Adrenal gland (tissue), 12 donors: Measurements from ENCODE around the gene KIRREL3. TPM values are rescaled to one million over a fixed set of nuclear protein-coding genes. Genes with fewer than 3 reads are reported as not detected.

Source experiments
- DNase-seq, 7 donors: peaks; one replicate each; pipeline ENCODE4 v3.0.0-alpha.2; 2019 to 2020
- H3K27ac ChIP-seq, 5 donors: fragments of 200-600 bp; sonication (generic) in 4 of 5; 1 replicate in 3 of 5; 2 replicates in 2 of 5; pipeline versions ENCODE4 v1.5.1 to v1.8.0; 2016 to 2020; ENCODE audit warnings: mild to moderate bottlenecking in 1 of 5
- H3K27me3 ChIP-seq: fragments of 200-600 bp; 2 replicates; pipeline ENCODE4 v1.8.0; 2021
- H3K36me3 ChIP-seq, 2 donors: fragments of 200-600 bp; replicated peaks in 1 of 2; 1 replicate in 1 of 2; 2 replicates in 1 of 2; pipeline versions ENCODE4 v1.5.1 to v1.8.0; 2018 to 2022
- H3K4me1 ChIP-seq, 2 donors: fragments of 200-600 bp; replicated peaks in 1 of 2; 1 replicate in 1 of 2; 2 replicates in 1 of 2; pipeline versions ENCODE4 v1.5.1 to v1.8.0; 2018 to 2021
- H3K4me3 ChIP-seq, 4 donors: fragments of 200-600 bp; sonication (generic) in 3 of 4; one replicate each; pipeline ENCODE4 v1.5.1; 2016 to 2018
- H3K9me3 ChIP-seq, 3 donors: fragments of 200-600 bp; sonication (generic) in 1 of 3; replicated peaks in 1 of 3; 1 replicate in 2 of 3; 2 replicates in 1 of 3; pipeline versions ENCODE4 v1.5.1 to v1.8.0; 2016 to 2021
- POLR2A ChIP-seq, 2 donors: fragments of 450-650 bp; IDR thresholded peaks; one replicate each; pipeline ENCODE4 v1.6.1; 2017; ENCODE audit warnings: antibody characterized with exemption in 2 of 2, mild to moderate bottlenecking in 2 of 2, moderate library complexity in 1 of 2
- WGBS, 4 donors: extraction: QIAGEN DNeasy Blood & Tissue Kit in 2 of 4; methylation state at CpG; one replicate each; pipeline versions ENCODE4 v1.1.5 to v1.1.7; 2013 to 2017; 5-methylcytosine and 5-hydroxymethylcytosine counted together
- intact Hi-C, 2 donors: fragments of 100-400 bp; cut with DNase I; formaldehyde crosslinking; loops; one replicate each; pipeline versions ENCODE4 v1.14.1 to v1.15.0; 2022 to 2023
- polyA plus RNA-seq, 3 donors: library from polyadenylated mRNA; stranded (reverse); fragments of 200-250 nt in 2 of 3; fragments of 350-450 nt in 1 of 3; fragmentation: Illumina TruSeq in 1 of 3; extraction: RNeasy Lipid Tissue Mini Kit (QIAGEN cat#74804) in 1 of 3; gene quantifications; one replicate each; pipeline ENCODE4 v1.2.3, GENCODE V29; 2013 to 2014
- total RNA-seq, 9 donors: library from RNA; depleted of rRNA in 4 of 9; stranded (reverse); fragments of >200 nt in 4 of 9; fragments of 120-200 nt in 1 of 9; fragmentation: NEBNext Ultra II Directional in 1 of 9; extraction: Animal tissue kit (Norgen Biotek cat#: 25700) in 1 of 9; gene quantifications; one replicate each; pipeline versions ENCODE4 v1.1.0 to v1.2.4, GENCODE V29; 2013 to 2023
- TF ChIP-seq, protein P1 (sequence below), 6 experiments: fragments of 450-650 bp in 4 of 6; fragments of 200-600 bp in 2 of 6; sonication (generic) in 1 of 6; IDR thresholded peaks; 1 replicate in 5 of 6; 2 replicates in 1 of 6; pipeline versions ENCODE4 v1.5.1 to v1.8.0; 2016 to 2021; ENCODE audit warnings: antibody characterized with exemption in 6 of 6, mild to moderate bottlenecking in 2 of 6, moderate library complexity in 1 of 6
- donor health status: healthy with polysubstance abuse.
- donor health status: Bipolar disorder and iron deficiency.
- donor health status: DM: yes; HTN: yes; CAD: no.
- donor health status: DM: no; HTN: no; CAD: no.
- donor health status: DM: no; HTN: no; CAD: no.
- donor health status: DM: yes; HTN: yes; CAD: no.

The KIRREL3 gene
- total and polyA plus RNA-seq, 12 donors, result 0.07 to 4.1 (median 0.64) TPM; not detected in 1

DNA sequence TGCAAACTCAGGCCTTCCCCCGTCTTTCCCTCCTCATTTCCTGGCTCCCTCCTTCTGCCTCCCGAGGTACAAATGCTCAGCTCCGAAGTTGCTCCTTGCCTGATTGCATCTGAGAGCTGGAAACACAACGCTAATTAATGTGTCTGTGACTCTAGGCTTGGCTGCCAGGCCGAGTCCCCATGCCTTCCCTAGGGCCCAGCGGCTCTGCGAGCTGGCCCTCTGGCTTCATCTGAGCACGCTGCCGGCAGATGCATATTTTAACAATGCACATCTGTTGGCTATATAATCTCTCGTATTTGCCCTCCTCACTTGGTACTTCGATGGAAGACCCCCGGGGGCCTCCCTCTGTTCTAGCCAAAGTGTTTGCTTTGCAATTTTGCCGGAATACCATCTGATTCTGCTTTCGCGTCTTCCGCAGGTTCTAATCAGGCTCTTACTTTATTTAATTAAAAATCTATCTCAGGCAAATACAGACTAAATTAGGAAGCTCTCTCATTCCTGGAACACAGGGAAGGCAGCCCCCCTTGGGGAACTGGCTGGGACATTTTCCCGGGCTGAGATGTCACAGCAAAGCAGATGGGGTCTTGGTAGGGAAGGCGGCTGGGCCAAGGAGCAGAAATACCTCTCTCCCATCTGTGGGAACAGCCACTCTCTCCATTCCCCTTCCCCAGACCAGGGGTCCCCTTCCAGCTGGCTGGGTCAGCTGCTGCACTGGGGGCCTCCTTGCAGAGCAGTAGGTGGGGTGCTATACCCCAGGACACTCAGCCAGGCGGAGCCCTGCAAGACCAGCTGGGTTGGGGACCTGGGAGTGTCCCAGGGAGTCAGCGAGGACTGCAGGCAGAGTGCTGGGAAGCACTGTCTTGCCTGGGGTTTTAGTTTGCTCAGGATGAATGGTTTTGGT, 482.2 kb downstream of the KIRREL3 start:
- intact Hi-C loops, result no loop called here
- H3K9me3 ChIP-seq, result no peaks in the 10 kb centered on the region
- H3K27ac ChIP-seq, result no peak overlapping the region
- no peak overlapping the region for H3K4me3 ChIP-seq
- H3K4me1 ChIP-seq, result no peaks in the 10 kb centered on the region
- no peak for DNase-seq
- 80 to 83% (median 81%) methylated on average over 15 to 20 of the region's 20 CpGs for WGBS, 4 donors
- no peaks in the 10 kb centered on the region for H3K27me3 ChIP-seq
- no peaks in the 10 kb centered on the region for H3K36me3 ChIP-seq
- TF ChIP-seq, protein P1, sequence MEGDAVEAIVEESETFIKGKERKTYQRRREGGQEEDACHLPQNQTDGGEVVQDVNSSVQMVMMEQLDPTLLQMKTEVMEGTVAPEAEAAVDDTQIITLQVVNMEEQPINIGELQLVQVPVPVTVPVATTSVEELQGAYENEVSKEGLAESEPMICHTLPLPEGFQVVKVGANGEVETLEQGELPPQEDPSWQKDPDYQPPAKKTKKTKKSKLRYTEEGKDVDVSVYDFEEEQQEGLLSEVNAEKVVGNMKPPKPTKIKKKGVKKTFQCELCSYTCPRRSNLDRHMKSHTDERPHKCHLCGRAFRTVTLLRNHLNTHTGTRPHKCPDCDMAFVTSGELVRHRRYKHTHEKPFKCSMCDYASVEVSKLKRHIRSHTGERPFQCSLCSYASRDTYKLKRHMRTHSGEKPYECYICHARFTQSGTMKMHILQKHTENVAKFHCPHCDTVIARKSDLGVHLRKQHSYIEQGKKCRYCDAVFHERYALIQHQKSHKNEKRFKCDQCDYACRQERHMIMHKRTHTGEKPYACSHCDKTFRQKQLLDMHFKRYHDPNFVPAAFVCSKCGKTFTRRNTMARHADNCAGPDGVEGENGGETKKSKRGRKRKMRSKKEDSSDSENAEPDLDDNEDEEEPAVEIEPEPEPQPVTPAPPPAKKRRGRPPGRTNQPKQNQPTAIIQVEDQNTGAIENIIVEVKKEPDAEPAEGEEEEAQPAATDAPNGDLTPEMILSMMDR (IDR thresholded peaks at IDR 0.05), result no peak
- TF ChIP-seq POLR2A (IDR thresholded peaks at IDR 0.05), result no peak

DNA sequence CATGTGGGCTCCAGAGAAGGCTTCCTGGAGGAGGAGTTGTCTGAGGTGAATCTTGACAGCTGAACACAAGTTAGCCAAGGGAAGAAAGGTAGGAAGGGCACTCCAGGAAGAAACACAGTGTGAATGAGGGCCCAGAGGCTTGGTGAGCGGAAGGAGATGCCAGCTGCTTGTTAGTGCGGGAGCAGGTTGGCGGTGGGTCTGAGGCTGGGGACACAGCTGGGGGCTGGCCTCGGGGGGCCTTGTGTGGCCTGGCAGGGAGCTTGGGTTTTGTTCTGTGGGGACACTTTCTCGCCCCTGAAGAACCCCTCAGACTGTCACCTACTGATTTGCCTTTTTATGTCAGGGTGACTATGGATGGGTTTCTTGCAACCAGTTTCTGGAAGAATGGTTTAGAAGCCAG, 485.1 kb downstream of the KIRREL3 start:
- H3K36me3 ChIP-seq, result no peaks in the 10 kb centered on the region
- TF ChIP-seq, protein P1 (IDR thresholded peaks at IDR 0.05), result no peak
- TF ChIP-seq POLR2A (IDR thresholded peaks at IDR 0.05), result no peak
- intact Hi-C loops, result no loop called here
- 70 to 93% (median 91%) methylated on average over 5 of the region's 5 CpGs for WGBS, 4 donors
- no peaks in the 10 kb centered on the region for H3K9me3 ChIP-seq
- H3K4me1 ChIP-seq, result no peaks in the 10 kb centered on the region
- H3K4me3 ChIP-seq, result no peak overlapping the region
- no peak for DNase-seq
- H3K27me3 ChIP-seq, result no peaks in the 10 kb centered on the region
- H3K27ac ChIP-seq, result no peak overlapping the region

DNA sequence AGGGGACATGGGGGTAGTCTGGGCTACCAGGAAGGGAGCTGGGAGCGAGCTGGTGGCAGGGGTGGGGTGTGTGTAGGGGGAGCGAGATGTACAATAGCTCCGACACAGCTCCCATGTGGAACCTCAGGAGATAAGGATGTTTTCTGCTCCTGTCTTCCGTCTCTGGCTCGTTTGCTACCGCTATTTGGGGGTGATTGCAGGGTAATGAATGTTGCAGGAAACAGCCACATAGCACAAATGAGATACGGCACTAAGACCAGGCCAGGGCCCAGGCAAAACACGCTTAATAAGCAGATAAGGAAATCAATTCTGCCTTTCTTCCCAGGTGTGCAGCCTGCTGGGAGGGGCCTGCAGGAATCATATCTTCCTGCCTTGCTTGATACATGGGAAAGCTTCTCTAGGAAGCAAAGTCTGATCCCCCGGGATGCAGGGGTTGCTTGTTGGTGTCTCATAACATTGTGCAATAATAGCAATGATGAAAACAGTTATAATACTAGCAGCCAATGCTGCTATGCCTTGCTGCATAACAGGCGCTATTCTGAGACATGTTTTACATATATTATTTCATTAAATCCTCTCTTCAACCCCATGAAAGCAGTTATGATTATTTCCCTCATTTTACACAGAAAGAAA, 486.4 kb downstream of the KIRREL3 start:
- H3K27ac ChIP-seq, result no peak overlapping the region
- H3K4me1 ChIP-seq, result no peaks in the 10 kb centered on the region
- no peak for TF ChIP-seq POLR2A (IDR thresholded peaks at IDR 0.05)
- TF ChIP-seq, protein P1 (IDR thresholded peaks at IDR 0.05), result no peak
- DNase-seq, result no peak
- H3K36me3 ChIP-seq, result no peaks in the 10 kb centered on the region
- H3K4me3 ChIP-seq, result no peak overlapping the region
- WGBS, 4 donors, result 59 to 74% (median 65%) methylated on average over 10 of the region's 10 CpGs
- H3K27me3 ChIP-seq, result no peaks in the 10 kb centered on the region
- H3K9me3 ChIP-seq, result no peaks in the 10 kb centered on the region
- intact Hi-C loops, result no loop called here
